ENCODE data around the gene RHOBTB1.

RHOBTB1 gene

GRCh38 chr10:60955316-60955715, 11.3 kb upstream of the RHOBTB1 start:
- H3K4me3 Mint-ChIP-seq: no peak overlapping the region
- H3K4me1 Mint-ChIP-seq: no peaks in the 10 kb centered on the region
- H3K36me3 Mint-ChIP-seq: no peaks in the 10 kb centered on the region
- no peaks in the 10 kb centered on the region for H3K27me3 Mint-ChIP-seq
- no peak overlapping the region for H3K27ac Mint-ChIP-seq
- ATAC-seq: no peak
- H3K9me3 Mint-ChIP-seq: no peaks in the 10 kb centered on the region

- ATAC-seq: no peak
- H3K27me3 Mint-ChIP-seq: no peaks in the 10 kb centered on the region
- H3K4me1 Mint-ChIP-seq: no peaks in the 10 kb centered on the region
- H3K36me3 Mint-ChIP-seq: no peaks in the 10 kb centered on the region
- H3K4me3 Mint-ChIP-seq: no peak overlapping the region
- H3K27ac Mint-ChIP-seq: no peak overlapping the region
- no peaks in the 10 kb centered on the region for H3K9me3 Mint-ChIP-seq
Observed at GRCh38 chr10:60954035-60954434, 10.1 kb upstream of the RHOBTB1 start.

GRCh38 chr10:60953420-60953819, 9.4 kb upstream of the RHOBTB1 start:
- Mint-ChIP-seq H3K9me3 (no peaks in the 10 kb centered on the region), H3K27ac (no peak overlapping the region), H3K36me3 (no peaks in the 10 kb centered on the region), H3K27me3 (no peaks in the 10 kb centered on the region), H3K4me1 (no peaks in the 10 kb centered on the region), H3K4me3 (no peak overlapping the region)
- no peak for ATAC-seq

GRCh38 chr10:60952846-60953220, 8.8 kb upstream of the RHOBTB1 start:
- ATAC-seq: no peak
- Mint-ChIP-seq H3K4me1 (no peaks in the 10 kb centered on the region), H3K36me3 (no peaks in the 10 kb centered on the region), H3K27ac (no peak overlapping the region), H3K4me3 (no peak overlapping the region), H3K27me3 (no peaks in the 10 kb centered on the region), H3K9me3 (no peaks in the 10 kb centered on the region)

- Mint-ChIP-seq H3K27ac (no peak overlapping the region), H3K27me3 (peaks cover 1% of the 10 kb centered on the region), H3K9me3 (no peaks in the 10 kb centered on the region), H3K4me1 (no peaks in the 10 kb centered on the region), H3K36me3 (no peaks in the 10 kb centered on the region), H3K4me3 (no peak overlapping the region)
- no peak for ATAC-seq
Observed at GRCh38 chr10:60952067-60952845, 8.3 kb upstream of the RHOBTB1 start.

GRCh38 chr10:60951272-60951724, 7.3 kb upstream of the RHOBTB1 start:
- H3K36me3 Mint-ChIP-seq: no peaks in the 10 kb centered on the region
- no peaks in the 10 kb centered on the region for H3K9me3 Mint-ChIP-seq
- no peak overlapping the region for H3K4me3 Mint-ChIP-seq
- no peak for ATAC-seq
- no peak overlapping the region for H3K27ac Mint-ChIP-seq
- H3K27me3 Mint-ChIP-seq: peaks cover 11% of the 10 kb centered on the region
- no peaks in the 10 kb centered on the region for H3K4me1 Mint-ChIP-seq

GRCh38 chr10:60950300-60950699, 6.3 kb upstream of the RHOBTB1 start:
- ATAC-seq: no peak
- peaks cover 21% of the 10 kb centered on the region for H3K27me3 Mint-ChIP-seq
- H3K4me3 Mint-ChIP-seq: no peak overlapping the region
- no peaks in the 10 kb centered on the region for H3K9me3 Mint-ChIP-seq
- no peaks in the 10 kb centered on the region for H3K4me1 Mint-ChIP-seq
- H3K36me3 Mint-ChIP-seq: no peaks in the 10 kb centered on the region
- H3K27ac Mint-ChIP-seq: no peak overlapping the region

- peaks cover 35% of the 10 kb centered on the region for H3K27me3 Mint-ChIP-seq
- H3K4me3 Mint-ChIP-seq: no peak overlapping the region
Observed at GRCh38 chr10:60948851-60949250, 4.9 kb upstream of the RHOBTB1 start.

GRCh38 chr10:60944910-60945297, 919 bp upstream of the RHOBTB1 start:
- H3K36me3 Mint-ChIP-seq: no peaks in the 10 kb centered on the region
- H3K27me3 Mint-ChIP-seq: peaks cover 35% of the 10 kb centered on the region

More at GRCh38 chr10:60948851-60949250, 4.9 kb upstream of the RHOBTB1 start:
- Mint-ChIP-seq H3K9me3 (no peaks in the 10 kb centered on the region), H3K36me3 (no peaks in the 10 kb centered on the region), H3K4me1 (peaks cover 10% of the 10 kb centered on the region), H3K27ac (no peak overlapping the region)
- no peak for ATAC-seq

GRCh38 chr10:60943316-60944057, 498 bp downstream of the RHOBTB1 start:
- Mint-ChIP-seq H3K27me3 (peaks cover 43% of the 10 kb centered on the region), H3K4me1 (peaks cover 25% of the 10 kb centered on the region), H3K4me3 (peak overlapping the region; percentile 63), H3K27ac (no peak overlapping the region), H3K36me3 (no peaks in the 10 kb centered on the region), H3K9me3 (peaks cover 3% of the 10 kb centered on the region)
- peak; percentile 56 for ATAC-seq

More at GRCh38 chr10:60944910-60945297, 919 bp upstream of the RHOBTB1 start:
- H3K4me1 Mint-ChIP-seq: peaks cover 18% of the 10 kb centered on the region
- peak overlapping the region; percentile 86 for H3K4me3 Mint-ChIP-seq
- ATAC-seq: no peak
- H3K27ac Mint-ChIP-seq: peak overlapping the region; percentile 64
- H3K9me3 Mint-ChIP-seq: no peaks in the 10 kb centered on the region

- H3K27me3 Mint-ChIP-seq: peaks cover 43% of the 10 kb centered on the region
- no peak overlapping the region for H3K27ac Mint-ChIP-seq
- peak; percentile 55 for ATAC-seq
- H3K4me3 Mint-ChIP-seq: peak overlapping the region; percentile 63
- peaks cover 3% of the 10 kb centered on the region for H3K9me3 Mint-ChIP-seq
- peaks cover 25% of the 10 kb centered on the region for H3K4me1 Mint-ChIP-seq
- no peaks in the 10 kb centered on the region for H3K36me3 Mint-ChIP-seq
Observed at GRCh38 chr10:60942788-60943315, 1.1 kb downstream of the RHOBTB1 start.

- ATAC-seq: no peak
- H3K27ac Mint-ChIP-seq: no peak overlapping the region
- H3K4me1 Mint-ChIP-seq: peaks cover 25% of the 10 kb centered on the region
- no peak overlapping the region for H3K4me3 Mint-ChIP-seq
- H3K27me3 Mint-ChIP-seq: peaks cover 42% of the 10 kb centered on the region
- H3K36me3 Mint-ChIP-seq: no peaks in the 10 kb centered on the region
- H3K9me3 Mint-ChIP-seq: peaks cover 3% of the 10 kb centered on the region
Observed at GRCh38 chr10:60942134-60942787, 1.7 kb downstream of the RHOBTB1 start.

- peaks cover 25% of the 10 kb centered on the region for H3K4me1 Mint-ChIP-seq
- H3K9me3 Mint-ChIP-seq: peaks cover 3% of the 10 kb centered on the region
Observed at GRCh38 chr10:60940446-60940845, 3.5 kb downstream of the RHOBTB1 start.

GRCh38 chr10:60937784-60938654, 6.0 kb downstream of the RHOBTB1 start:
- peaks cover 8% of the 10 kb centered on the region for H3K27me3 Mint-ChIP-seq
- peaks cover 11% of the 10 kb centered on the region for H3K4me1 Mint-ChIP-seq
- H3K27ac Mint-ChIP-seq: no peak overlapping the region
- no peaks in the 10 kb centered on the region for H3K36me3 Mint-ChIP-seq
- no peak overlapping the region for H3K4me3 Mint-ChIP-seq
- no peak for ATAC-seq
- peaks cover 5% of the 10 kb centered on the region for H3K9me3 Mint-ChIP-seq

More at GRCh38 chr10:60940446-60940845, 3.5 kb downstream of the RHOBTB1 start:
- H3K36me3 Mint-ChIP-seq: no peaks in the 10 kb centered on the region
- H3K4me3 Mint-ChIP-seq: no peak overlapping the region
- no peak overlapping the region for H3K27ac Mint-ChIP-seq
- H3K27me3 Mint-ChIP-seq: peaks cover 24% of the 10 kb centered on the region
- ATAC-seq: no peak
